OCI-LY1 (cell line): ENCODE results near the gene NIM1K.

Source experiments
- EZH2 ChIP-seq: fragments of 200-600 bp; sonication (generic), shearing (Covaris generic); IDR thresholded peaks from 2 replicates; pipeline ENCODE4 v1.8.0; 2017; ENCODE audit warnings: borderline replicate concordance, mixed run types, mild to moderate bottlenecking, antibody characterized with exemption, low read length, moderate library complexity, mixed read lengths
- TF ChIP-seq, protein P1 (sequence below): fragments of 200-600 bp; sonication (generic), shearing (Covaris generic); IDR thresholded peaks from 2 replicates; pipeline ENCODE4 v1.5.1; 2017; ENCODE audit warnings: mild to moderate bottlenecking, antibody characterized with exemption, low read length, moderate library complexity, mixed read lengths

DNA sequence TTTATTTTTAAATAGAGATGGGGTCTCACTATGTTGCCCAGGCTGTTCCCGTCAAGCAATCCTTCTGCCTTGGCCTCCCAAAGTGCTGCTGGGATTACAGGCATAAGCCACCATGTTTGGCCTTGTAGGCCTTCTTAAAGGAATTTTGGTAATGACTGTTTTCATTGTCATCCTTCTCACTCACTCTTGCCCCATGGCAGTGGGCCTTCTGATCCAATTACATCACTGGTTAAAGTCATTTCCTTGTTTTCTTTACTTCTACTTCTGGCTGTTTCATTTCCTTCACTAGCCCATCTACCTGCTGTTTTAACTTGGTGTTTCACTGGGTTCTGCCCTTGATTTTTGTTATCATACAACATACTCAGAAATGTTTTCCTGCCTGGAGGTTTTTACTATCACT lies 20.1 kb upstream of the NIM1K start:
- TF ChIP-seq, protein P1, sequence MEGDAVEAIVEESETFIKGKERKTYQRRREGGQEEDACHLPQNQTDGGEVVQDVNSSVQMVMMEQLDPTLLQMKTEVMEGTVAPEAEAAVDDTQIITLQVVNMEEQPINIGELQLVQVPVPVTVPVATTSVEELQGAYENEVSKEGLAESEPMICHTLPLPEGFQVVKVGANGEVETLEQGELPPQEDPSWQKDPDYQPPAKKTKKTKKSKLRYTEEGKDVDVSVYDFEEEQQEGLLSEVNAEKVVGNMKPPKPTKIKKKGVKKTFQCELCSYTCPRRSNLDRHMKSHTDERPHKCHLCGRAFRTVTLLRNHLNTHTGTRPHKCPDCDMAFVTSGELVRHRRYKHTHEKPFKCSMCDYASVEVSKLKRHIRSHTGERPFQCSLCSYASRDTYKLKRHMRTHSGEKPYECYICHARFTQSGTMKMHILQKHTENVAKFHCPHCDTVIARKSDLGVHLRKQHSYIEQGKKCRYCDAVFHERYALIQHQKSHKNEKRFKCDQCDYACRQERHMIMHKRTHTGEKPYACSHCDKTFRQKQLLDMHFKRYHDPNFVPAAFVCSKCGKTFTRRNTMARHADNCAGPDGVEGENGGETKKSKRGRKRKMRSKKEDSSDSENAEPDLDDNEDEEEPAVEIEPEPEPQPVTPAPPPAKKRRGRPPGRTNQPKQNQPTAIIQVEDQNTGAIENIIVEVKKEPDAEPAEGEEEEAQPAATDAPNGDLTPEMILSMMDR, result no peak
- no peak for TF ChIP-seq EZH2
